NCI-H1092 (cell line): Measurements from ENCODE around the gene YIPF3.
"Not testable (repeated sequence)": the region's sequence is repeated elsewhere in the genome, so short reads cannot be mapped to it uniquely, and the experiment has no call there.

ENCODE experiments used
- DNase-seq: peaks from one replicate; lab custom pipeline; 2025; lab: John Stamatoyannopoulos, UW

The YIPF3 gene

GRCh38 chr6:43493230-43493629 lies 23.5 kb downstream of the YIPF3 start:
- no peak for DNase-seq

GRCh38 chr6:43492673-43493072 lies 24.1 kb downstream of the YIPF3 start:
- no peak for DNase-seq

- DNase-seq, result peak; percentile 63
These were observed 24.7 kb downstream of the YIPF3 start for GRCh38 chr6:43491750-43492661.

- no peak for DNase-seq
These were observed 26.2 kb downstream of the YIPF3 start for GRCh38 chr6:43490523-43490939.

- no peak for DNase-seq
These were observed 27.3 kb downstream of the YIPF3 start for GRCh38 chr6:43489277-43490072.

GRCh38 chr6:43488667-43489276 lies 28.0 kb downstream of the YIPF3 start:
- DNase-seq, result no peak

GRCh38 chr6:43481591-43482236 lies 35.0 kb downstream of the YIPF3 start:
- no peak for DNase-seq

GRCh38 chr6:43481075-43481474 lies 35.7 kb downstream of the YIPF3 start:
- DNase-seq, result no peak

- no peak for DNase-seq
These were observed 38.7 kb downstream of the YIPF3 start for GRCh38 chr6:43478008-43478372.

GRCh38 chr6:43477235-43478007 lies 39.3 kb downstream of the YIPF3 start, which contains the start of gene TJAP1:
Gene TJAP1 (plus strand): TSS chr6:43477570. CDS start chr6:43499002, 21,432 bp downstream.
- peak; percentile 92 for DNase-seq

- DNase-seq, result no peak
These were observed 40.0 kb downstream of the YIPF3 start for GRCh38 chr6:43476746-43477145.

GRCh38 chr6:43475516-43475915 lies 41.2 kb downstream of the YIPF3 start:
- no peak for DNase-seq

GRCh38 chr6:43472515-43472914 lies 44.2 kb downstream of the YIPF3 start:
- no peak for DNase-seq

GRCh38 chr6:43471399-43471798 lies 45.3 kb downstream of the YIPF3 start:
- DNase-seq, result no peak

- DNase-seq, result no peak
These were observed 46.8 kb downstream of the YIPF3 start for GRCh38 chr6:43469947-43470346.

GRCh38 chr6:43468748-43469681 lies 47.7 kb downstream of the YIPF3 start:
- DNase-seq, result no peak

- no peak for DNase-seq
These were observed 48.5 kb downstream of the YIPF3 start for GRCh38 chr6:43468240-43468639.

- no peak for DNase-seq
These were observed 49.0 kb downstream of the YIPF3 start for GRCh38 chr6:43467752-43468151.

GRCh38 chr6:43467265-43467664 lies 49.5 kb downstream of the YIPF3 start:
- not testable (repeated sequence) for DNase-seq

GRCh38 chr6:43465948-43466347 lies 50.8 kb downstream of the YIPF3 start:
- no peak for DNase-seq
